OCI-LY1 (cell line): ENCODE results near the gene CACNA1E.

Experiments
- H2AFZ ChIP-seq: fragments of 200-600 bp; sonication (generic), shearing (Covaris generic); 2 replicates; pipeline ENCODE4 v1.6.0; 2014; ENCODE audit warnings: antibody characterized with exemption, mild to moderate bottlenecking, low read length
- H3F3A ChIP-seq: fragments of 200-600 bp; sonication (generic), shearing (Covaris generic); 2 replicates; pipeline ENCODE4 v1.6.0; 2014; ENCODE audit warnings: mild to moderate bottlenecking, antibody characterized with exemption, low read length, moderate library complexity; ENCODE audit not compliant: insufficient read depth
- H3K27ac ChIP-seq: fragments of 200-600 bp; sonication (generic); 2 replicates; pipeline ENCODE4 v1.5.1; 2014; ENCODE audit warnings: low read length, mixed run types, mild to moderate bottlenecking, low read depth; ENCODE audit not compliant: poor library complexity, severe bottlenecking
- H3K27me3 ChIP-seq: fragments of 200-600 bp; sonication (generic); 2 replicates; pipeline ENCODE4 v1.6.0; 2014; ENCODE audit warnings: antibody characterized with exemption, mild to moderate bottlenecking, low read length, moderate library complexity; ENCODE audit not compliant: insufficient read depth
- H3K36me3 ChIP-seq: fragments of 200-600 bp; sonication (generic); 2 replicates; pipeline ENCODE4 v1.6.1; 2014; ENCODE audit warnings: mild to moderate bottlenecking, antibody characterized with exemption, low read length, moderate library complexity, mixed read lengths; ENCODE audit not compliant: insufficient read depth
- H3K4me1 ChIP-seq: fragments of 200-600 bp; sonication (generic); 2 replicates; pipeline ENCODE4 v1.5.1; 2014; ENCODE audit warnings: mild to moderate bottlenecking, low read length, moderate library complexity; ENCODE audit not compliant: insufficient read depth, severe bottlenecking
- H3K4me2 ChIP-seq: fragments of 200-600 bp; sonication (generic), shearing (Covaris generic); 2 replicates; pipeline ENCODE4 v1.6.1; 2014; ENCODE audit warnings: low read length
- H3K4me3 ChIP-seq: fragments of 200-600 bp; sonication (generic); 2 replicates; pipeline ENCODE4 v1.5.1; 2014; ENCODE audit warnings: low read length, low read depth, mild to moderate bottlenecking, mixed read lengths; ENCODE audit not compliant: poor library complexity, severe bottlenecking
- H3K79me2 ChIP-seq: fragments of 200-600 bp; shearing (Covaris generic); 2 replicates; pipeline ENCODE4 v1.6.1; 2016; ENCODE audit warnings: mixed run types, low read length, mixed read lengths; ENCODE audit not compliant: insufficient read depth
- H3K9ac ChIP-seq: fragments of 200-600 bp; sonication (generic), shearing (Covaris generic); 2 replicates; pipeline ENCODE4 v1.6.1; 2014; ENCODE audit warnings: mild to moderate bottlenecking, low read length, mixed read lengths
- H3K9me2 ChIP-seq: fragments of 200-600 bp; sonication (generic), shearing (Covaris generic); 2 replicates; pipeline ENCODE4 v1.6.1; 2014; ENCODE audit warnings: low read depth, mild to moderate bottlenecking, low read length, mixed read lengths
- H3K9me3 ChIP-seq: fragments of 200-600 bp; shearing (Covaris generic); 2 replicates; pipeline ENCODE4 v1.6.1; 2014; ENCODE audit warnings: low read length, mixed read lengths
- H4K20me1 ChIP-seq: fragments of 200-600 bp; sonication (generic), shearing (Covaris generic); 2 replicates; pipeline ENCODE4 v1.6.0; 2016; ENCODE audit warnings: mild to moderate bottlenecking, low read length; ENCODE audit not compliant: insufficient read depth
- EZH2 ChIP-seq: fragments of 200-600 bp; sonication (generic), shearing (Covaris generic); IDR thresholded peaks from 2 replicates; pipeline ENCODE4 v1.8.0; 2017; ENCODE audit warnings: borderline replicate concordance, mixed run types, mild to moderate bottlenecking, antibody characterized with exemption, low read length, moderate library complexity, mixed read lengths
- TF ChIP-seq, protein P1 (sequence below): fragments of 200-600 bp; sonication (generic), shearing (Covaris generic); IDR thresholded peaks from 2 replicates; pipeline ENCODE4 v1.5.1; 2017; ENCODE audit warnings: mild to moderate bottlenecking, antibody characterized with exemption, low read length, moderate library complexity, mixed read lengths

The CACNA1E gene

DNA sequence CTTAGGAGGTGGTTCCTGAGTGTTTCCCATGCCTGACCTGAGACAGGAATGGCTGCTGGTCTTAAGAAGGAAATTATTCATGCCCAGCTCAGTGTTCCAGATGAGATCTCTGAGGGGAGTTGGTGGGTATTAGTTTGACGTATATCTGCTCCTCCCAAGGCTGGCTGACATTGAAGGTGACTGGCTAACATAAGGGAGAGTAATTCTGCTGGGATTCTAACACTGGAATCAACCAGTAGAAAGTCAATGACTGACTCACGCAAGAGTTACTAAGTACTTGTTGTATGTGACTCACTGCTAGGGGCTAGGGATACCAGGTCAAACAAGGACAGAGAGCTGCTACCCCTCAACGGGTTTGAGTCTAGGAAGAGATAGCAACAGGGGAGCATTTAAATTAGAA lies 177.3 kb downstream of the CACNA1E start:
- Histone ChIP-seq H2AFZ (no peak overlapping the region), H3K9ac (no peak overlapping the region), H3K9me2 (no peaks in the 10 kb centered on the region), H4K20me1 (no peaks in the 10 kb centered on the region), H3K36me3 (no peaks in the 10 kb centered on the region), H3K27ac (no peak overlapping the region), H3K4me2 (no peak overlapping the region), H3K27me3 (no peaks in the 10 kb centered on the region), H3F3A (no peaks in the 10 kb centered on the region), H3K4me1 (no peaks in the 10 kb centered on the region), H3K4me3 (no peak overlapping the region), H3K79me2 (no peaks in the 10 kb centered on the region), H3K9me3 (no peaks in the 10 kb centered on the region)
- TF ChIP-seq, protein P1, sequence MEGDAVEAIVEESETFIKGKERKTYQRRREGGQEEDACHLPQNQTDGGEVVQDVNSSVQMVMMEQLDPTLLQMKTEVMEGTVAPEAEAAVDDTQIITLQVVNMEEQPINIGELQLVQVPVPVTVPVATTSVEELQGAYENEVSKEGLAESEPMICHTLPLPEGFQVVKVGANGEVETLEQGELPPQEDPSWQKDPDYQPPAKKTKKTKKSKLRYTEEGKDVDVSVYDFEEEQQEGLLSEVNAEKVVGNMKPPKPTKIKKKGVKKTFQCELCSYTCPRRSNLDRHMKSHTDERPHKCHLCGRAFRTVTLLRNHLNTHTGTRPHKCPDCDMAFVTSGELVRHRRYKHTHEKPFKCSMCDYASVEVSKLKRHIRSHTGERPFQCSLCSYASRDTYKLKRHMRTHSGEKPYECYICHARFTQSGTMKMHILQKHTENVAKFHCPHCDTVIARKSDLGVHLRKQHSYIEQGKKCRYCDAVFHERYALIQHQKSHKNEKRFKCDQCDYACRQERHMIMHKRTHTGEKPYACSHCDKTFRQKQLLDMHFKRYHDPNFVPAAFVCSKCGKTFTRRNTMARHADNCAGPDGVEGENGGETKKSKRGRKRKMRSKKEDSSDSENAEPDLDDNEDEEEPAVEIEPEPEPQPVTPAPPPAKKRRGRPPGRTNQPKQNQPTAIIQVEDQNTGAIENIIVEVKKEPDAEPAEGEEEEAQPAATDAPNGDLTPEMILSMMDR, result no peak
- no peak for TF ChIP-seq EZH2

DNA sequence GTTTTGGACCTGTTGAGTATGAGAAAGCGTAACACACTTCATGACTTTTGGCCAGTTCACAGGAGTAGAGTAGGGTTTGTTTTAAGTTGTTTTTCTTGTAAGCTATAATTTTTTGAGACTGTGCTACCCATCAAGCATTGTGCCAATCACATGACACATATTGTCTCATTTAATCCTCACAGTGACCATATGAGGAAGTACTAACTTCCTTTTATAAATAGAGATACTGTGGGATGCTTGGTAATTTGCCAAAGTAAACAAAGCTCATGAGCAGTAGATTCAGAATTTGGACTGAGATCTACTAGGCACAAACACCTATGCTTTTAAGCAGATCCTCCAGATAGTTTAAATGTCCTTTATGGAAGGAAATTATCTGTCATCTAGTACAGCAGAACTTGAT lies 178.3 kb downstream of the CACNA1E start:
- H3K79me2 ChIP-seq, result no peaks in the 10 kb centered on the region
- no peaks in the 10 kb centered on the region for H4K20me1 ChIP-seq
- H3K27me3 ChIP-seq, result no peaks in the 10 kb centered on the region
- no peaks in the 10 kb centered on the region for H3K36me3 ChIP-seq
- no peak overlapping the region for H2AFZ ChIP-seq
- TF ChIP-seq, protein P1, result no peak
- TF ChIP-seq EZH2, result no peak
- no peaks in the 10 kb centered on the region for H3F3A ChIP-seq
- H3K4me2 ChIP-seq, result no peak overlapping the region
- H3K9ac ChIP-seq, result no peak overlapping the region
- no peaks in the 10 kb centered on the region for H3K9me3 ChIP-seq
- no peak overlapping the region for H3K27ac ChIP-seq
- no peaks in the 10 kb centered on the region for H3K9me2 ChIP-seq
- H3K4me1 ChIP-seq, result no peaks in the 10 kb centered on the region
- no peak overlapping the region for H3K4me3 ChIP-seq

DNA sequence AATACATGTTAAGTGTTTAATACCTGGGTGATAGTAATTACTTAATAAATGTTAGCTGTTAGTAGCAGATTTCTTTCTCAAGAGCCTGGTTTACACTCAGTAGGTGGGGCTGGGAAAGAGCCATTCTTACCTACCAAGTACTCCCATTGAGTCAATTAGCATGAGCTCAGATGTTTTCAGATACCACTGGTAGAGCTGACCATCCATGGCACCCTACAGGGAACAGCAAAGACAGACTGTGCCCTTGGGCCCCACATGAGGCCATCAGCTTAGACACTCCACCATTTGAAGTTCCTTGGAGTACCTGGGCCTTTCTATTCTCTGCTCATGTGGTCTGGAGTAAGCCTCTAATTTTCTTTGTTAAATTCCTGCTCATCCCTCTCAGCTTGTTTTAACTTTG lies 179.3 kb downstream of the CACNA1E start:
- TF ChIP-seq, protein P1, result no peak
- TF ChIP-seq EZH2, result no peak
- Histone ChIP-seq H4K20me1 (no peaks in the 10 kb centered on the region), H3K27me3 (no peaks in the 10 kb centered on the region)

More for the DNA sequence above, 179.3 kb downstream of the CACNA1E start:
- Histone ChIP-seq H3F3A (no peaks in the 10 kb centered on the region), H3K4me3 (no peak overlapping the region), H2AFZ (no peak overlapping the region), H3K27ac (no peak overlapping the region), H3K9ac (no peak overlapping the region), H3K79me2 (no peaks in the 10 kb centered on the region), H3K9me3 (no peaks in the 10 kb centered on the region), H3K4me2 (no peak overlapping the region), H3K36me3 (no peaks in the 10 kb centered on the region), H3K4me1 (no peaks in the 10 kb centered on the region), H3K9me2 (no peaks in the 10 kb centered on the region)
